ENCODE data around the gene TCAP. TPM values are rescaled to one million over a fixed set of nuclear protein-coding genes. Genes with fewer than 3 reads are reported as not detected.
A peak's percentile ranks its signal among the peaks of the same experiment; 100 is the strongest.

The TCAP gene
- 0.09 and 0.12 TPM in 2 replicates for polyA plus RNA-seq (2011; rRNA removed)
- polyA minus RNA-seq (2011; rRNA and poly(A)+ RNA removed) = 0.28 and 0.39 TPM in 2 replicates

- Histone ChIP-seq H3K4me3 (ENCODE audit: low read depth, low read length) (no peak within 1 kb of the TSS), H3K9me3 (ENCODE audit: control insufficient read depth, insufficient read depth, low read length) (no peaks in the 10 kb centered on the region; the same call in 1 of the 2 replicates), H3K27me3 (ENCODE audit: control insufficient read depth, insufficient read depth, low read length) (peaks cover 20% of the 10 kb centered on the region), H3K27ac (ENCODE audit: low read depth, low read length) (no peak within 1 kb of the TSS)
- ChIA-PET CTCF (interaction anchor here (0.5 to 2.1 kb wide), 4 partner anchors 11 to 43 kb away, joined by 3 to 9 read pairs (median 3); no protein-coding TSS in a partner anchor), POLR2A (interaction anchor here (1.1 kb wide), 1 partner anchor 10 kb away, joined by 3 read pairs; no protein-coding TSS in a partner anchor)
- DNase-seq (ENCODE audit: low read depth, low spot score) = no peak
- no peak for TF ChIP-seq CTCF (IDR thresholded peaks at IDR 0.05; ENCODE audit: low read depth, low read length)
These were observed at the start of gene TCAP for GRCh38 chr17:39664581-39665561. TSS of gene TCAP (plus strand) at chr17:39665349. CDS start at chr17:39665360, 11 bp downstream.

GRCh38 chr17:39615434-39615833 is 49.7 kb upstream of the TCAP start:
- ChIA-PET CTCF (interaction anchor here (1.1 kb wide), 1 partner anchor 8 kb away, joined by 4 read pairs; no protein-coding TSS in a partner anchor), POLR2A (no interaction called here)
- Histone ChIP-seq H3K9me3 (ENCODE audit: control insufficient read depth, insufficient read depth, low read length) (no peaks in the 10 kb centered on the region), H3K4me3 (ENCODE audit: low read depth, low read length) (no peak overlapping the region), H3K27me3 (ENCODE audit: control insufficient read depth, insufficient read depth, low read length) (peaks cover 40% of the 10 kb centered on the region), H3K27ac (ENCODE audit: low read depth, low read length) (no peak overlapping the region)
- TF ChIP-seq CTCF (IDR thresholded peaks at IDR 0.05; ENCODE audit: low read depth, low read length) = no peak
- no peak for DNase-seq (ENCODE audit: low read depth, low spot score)

- peaks cover 45% of the 10 kb centered on the region for H3K27me3 ChIP-seq (ENCODE audit: control insufficient read depth, insufficient read depth, low read length)
- no peak overlapping the region for H3K4me3 ChIP-seq (ENCODE audit: low read depth, low read length)
- POLR2A ChIA-PET = no interaction called here
- H3K9me3 ChIP-seq (ENCODE audit: control insufficient read depth, insufficient read depth, low read length) = no peaks in the 10 kb centered on the region
- CTCF ChIA-PET = interaction anchor here (0.6 kb wide), 1 partner anchor 26 kb away, joined by 4 read pairs; no protein-coding TSS in a partner anchor
- no peak overlapping the region for H3K27ac ChIP-seq (ENCODE audit: low read depth, low read length)
- DNase-seq (ENCODE audit: low read depth, low spot score) = no peak
- no peak for TF ChIP-seq CTCF (IDR thresholded peaks at IDR 0.05; ENCODE audit: low read depth, low read length)
These were observed 48.1 kb upstream of the TCAP start for GRCh38 chr17:39617100-39617445.

- no peak overlapping the region for H3K27ac ChIP-seq (ENCODE audit: low read depth, low read length)
- ChIA-PET POLR2A (no interaction called here), CTCF (interaction anchor here (1.5 kb wide), 1 partner anchor 41 kb away, joined by 5 read pairs; no protein-coding TSS in a partner anchor)
- no peaks in the 10 kb centered on the region for H3K9me3 ChIP-seq (ENCODE audit: control insufficient read depth, insufficient read depth, low read length)
- peak overlapping the region; percentile 56 for H3K4me3 ChIP-seq (ENCODE audit: low read depth, low read length)
- peaks cover 41% of the 10 kb centered on the region for H3K27me3 ChIP-seq (ENCODE audit: control insufficient read depth, insufficient read depth, low read length)
- TF ChIP-seq CTCF (IDR thresholded peaks at IDR 0.05; ENCODE audit: low read depth, low read length) = no peak
- no peak for DNase-seq (ENCODE audit: low read depth, low spot score)
These were observed 47.5 kb upstream of the TCAP start for GRCh38 chr17:39617446-39618245.
